ENCODE measurements around the gene ATN1. TPM values are rescaled to one million over a fixed set of nuclear protein-coding genes. Genes with fewer than 3 reads are reported as not detected.

The ATN1 gene
- total and polyA plus RNA-seq, 2 donors (not counting 1 experiment from before 2014, with no cell fraction given): 9.4 to 21.5 TPM

GRCh38 chr12:6959805-6960592 lies 32.2 kb downstream of the ATN1 start:
- Histone ChIP-seq H4K20me1 (ENCODE audit: control insufficient read depth, extremely low read depth, insufficient read depth, low read length) (no peaks in the 10 kb centered on the region), H3K9me3 (ENCODE audit: control insufficient read depth, insufficient read depth, low read depth, low read length) (no peaks in the 10 kb centered on the region), H3K9ac (ENCODE audit: insufficient read depth, low read length) (no peak overlapping the region), H2AFZ (ENCODE audit: low read length) (no peak overlapping the region), H3K4me3 (replicated peaks in 1 of 4; ENCODE audit: control extremely low read depth in 1 of 4, insufficient read depth in 1 of 4, low read depth in 3 of 4, low read length in 4 of 4) (no peak overlapping the region), H3K36me3 (ENCODE audit: control insufficient read depth, insufficient read depth, low read length) (no peaks in the 10 kb centered on the region), H3K4me1 (ENCODE audit: control insufficient read depth, extremely low read depth, insufficient read depth, low read length) (peaks cover 4% of the 10 kb centered on the region), H3K4me2 (ENCODE audit: extremely low read depth, insufficient read depth, low read length) (no peak overlapping the region), H3K79me2 (ENCODE audit: control insufficient read depth, insufficient read depth, low read length) (no peaks in the 10 kb centered on the region), H3K27me3 (ENCODE audit: control insufficient read depth, insufficient read depth, low read length) (no peaks in the 10 kb centered on the region), H3K27ac (ENCODE audit: insufficient read depth, low read length) (no peak overlapping the region)
- TF ChIP-seq CTCF (conservative IDR thresholded peaks at IDR 0.05 in 1 of 2, IDR thresholded peaks at IDR 0.05 in 1 of 2; ENCODE audit: low read depth in 1 of 2, low read length in 2 of 2) (no peak), EZH2 (IDR thresholded peaks at IDR 0.05; ENCODE audit: low read length, missing control alignments) (no peak)
- DNase-seq (ENCODE audit: low read depth in 2 of 2): no peak

DNA sequence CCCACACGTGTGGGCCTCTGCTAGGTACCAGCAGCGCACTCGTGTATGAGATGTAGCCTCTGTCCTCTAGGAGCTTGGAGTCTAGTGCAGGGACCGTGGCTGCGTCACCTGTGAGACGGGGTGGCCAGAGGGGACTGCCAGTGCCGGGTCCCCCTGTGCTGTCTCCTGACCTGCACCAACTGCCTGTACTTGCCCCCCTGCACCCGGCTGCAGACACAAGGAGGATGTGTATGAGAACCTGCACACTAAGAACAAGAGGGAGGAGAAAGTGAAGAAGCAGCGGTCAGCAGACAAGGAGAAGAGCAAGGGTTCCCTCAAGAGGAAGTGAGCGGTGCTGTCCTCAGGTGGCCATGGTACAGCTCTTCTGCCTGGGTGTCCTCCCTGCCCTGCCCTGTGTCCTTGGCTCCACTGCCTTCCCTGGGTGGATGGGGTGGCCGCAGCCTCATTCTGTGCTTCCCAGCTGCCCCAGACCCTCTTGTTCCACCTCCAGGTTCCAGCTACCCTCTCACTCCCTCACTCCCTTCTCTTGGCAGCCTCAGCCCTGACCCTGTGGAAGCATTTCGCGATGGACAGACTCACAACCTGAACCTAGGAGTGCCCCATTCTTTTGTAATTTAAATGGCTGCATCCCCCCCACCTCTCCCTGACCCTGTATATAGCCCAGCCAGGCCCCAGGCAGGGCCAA lies 33.0 kb downstream of the ATN1 start:
- Histone ChIP-seq H2AFZ (ENCODE audit: low read length) (no peak overlapping the region), H4K20me1 (ENCODE audit: control insufficient read depth, extremely low read depth, insufficient read depth, low read length) (no peaks in the 10 kb centered on the region), H3K27me3 (ENCODE audit: control insufficient read depth, insufficient read depth, low read length) (no peaks in the 10 kb centered on the region), H3K4me3 (replicated peaks in 1 of 4; ENCODE audit: control extremely low read depth in 1 of 4, insufficient read depth in 1 of 4, low read depth in 3 of 4, low read length in 4 of 4) (no peak overlapping the region), H3K4me1 (ENCODE audit: control insufficient read depth, extremely low read depth, insufficient read depth, low read length) (peaks cover 4% of the 10 kb centered on the region), H3K27ac (ENCODE audit: insufficient read depth, low read length) (no peak overlapping the region), H3K79me2 (ENCODE audit: control insufficient read depth, insufficient read depth, low read length) (no peaks in the 10 kb centered on the region), H3K36me3 (ENCODE audit: control insufficient read depth, insufficient read depth, low read length) (no peaks in the 10 kb centered on the region), H3K9ac (ENCODE audit: insufficient read depth, low read length) (no peak overlapping the region), H3K4me2 (ENCODE audit: extremely low read depth, insufficient read depth, low read length) (no peak overlapping the region), H3K9me3 (ENCODE audit: control insufficient read depth, insufficient read depth, low read depth, low read length) (no peaks in the 10 kb centered on the region)
- TF ChIP-seq EZH2 (IDR thresholded peaks at IDR 0.05; ENCODE audit: low read length, missing control alignments) (no peak), CTCF (conservative IDR thresholded peaks at IDR 0.05 in 1 of 2, IDR thresholded peaks at IDR 0.05 in 1 of 2; ENCODE audit: low read depth in 1 of 2, low read length in 2 of 2) (peak in 1 of 2 donors; percentile 27)
- peak; percentile 21 to 33 for DNase-seq (ENCODE audit: low read depth in 2 of 2)

GRCh38 chr12:6961278-6961694 lies 33.5 kb downstream of the ATN1 start:
- H3K4me3 ChIP-seq (replicated peaks in 1 of 4; ENCODE audit: control extremely low read depth in 1 of 4, insufficient read depth in 1 of 4, low read depth in 3 of 4, low read length in 4 of 4): no peak overlapping the region
- H2AFZ ChIP-seq (ENCODE audit: low read length): peak overlapping the region; percentile 29
- H4K20me1 ChIP-seq (ENCODE audit: control insufficient read depth, extremely low read depth, insufficient read depth, low read length): no peaks in the 10 kb centered on the region
- no peaks in the 10 kb centered on the region for H3K27me3 ChIP-seq (ENCODE audit: control insufficient read depth, insufficient read depth, low read length)
- no peak overlapping the region for H3K4me2 ChIP-seq (ENCODE audit: extremely low read depth, insufficient read depth, low read length)
- TF ChIP-seq EZH2 (IDR thresholded peaks at IDR 0.05; ENCODE audit: low read length, missing control alignments) (no peak), CTCF (conservative IDR thresholded peaks at IDR 0.05 in 1 of 2, IDR thresholded peaks at IDR 0.05 in 1 of 2; ENCODE audit: low read depth in 1 of 2, low read length in 2 of 2) (no peak)
- H3K9me3 ChIP-seq (ENCODE audit: control insufficient read depth, insufficient read depth, low read depth, low read length): no peaks in the 10 kb centered on the region
- DNase-seq (ENCODE audit: low read depth in 2 of 2): peak in 1 of 2 donors; percentile 61
- no peaks in the 10 kb centered on the region for H3K79me2 ChIP-seq (ENCODE audit: control insufficient read depth, insufficient read depth, low read length)
- peaks cover 4% of the 10 kb centered on the region for H3K36me3 ChIP-seq (ENCODE audit: control insufficient read depth, insufficient read depth, low read length)
- H3K4me1 ChIP-seq (ENCODE audit: control insufficient read depth, extremely low read depth, insufficient read depth, low read length): peaks cover 4% of the 10 kb centered on the region
- no peak overlapping the region for H3K27ac ChIP-seq (ENCODE audit: insufficient read depth, low read length)
- H3K9ac ChIP-seq (ENCODE audit: insufficient read depth, low read length): no peak overlapping the region

Measured in fibroblast of lung (primary cell).